Hepatocyte (in vitro differentiated cells): ENCODE measurements around the gene CCDC102A. TPM values are rescaled to one million over a fixed set of nuclear protein-coding genes. Genes with fewer than 3 reads are reported as not detected.

Experiments used
- DNase-seq: peaks from one replicate; pipeline ENCODE4 v3.0.0-alpha.2; 2016; ENCODE audit warnings: low spot score
- H2AFZ ChIP-seq: fragments of 200-600 bp; sonication (generic); 2 replicates; pipeline ENCODE4 v1.6.0; 2016; ENCODE audit warnings: antibody characterized with exemption, mild to moderate bottlenecking
- H3K27ac ChIP-seq: fragments of 200-600 bp; sonication (generic); 2 replicates; pipeline ENCODE4 v1.5.1; 2016; ENCODE audit warnings: mild to moderate bottlenecking
- H3K27me3 ChIP-seq: fragments of 200-600 bp; sonication (generic); 2 replicates; pipeline ENCODE4 v1.6.1; 2016
- H3K36me3 ChIP-seq: fragments of 200-600 bp; sonication (generic); replicated peaks from 2 replicates; pipeline ENCODE4 v1.5.1; 2016; ENCODE audit warnings: low read depth; ENCODE audit not compliant: insufficient read depth
- H3K4me1 ChIP-seq: fragments of 200-600 bp; sonication (generic); 2 replicates; pipeline ENCODE4 v1.5.1; 2016; ENCODE audit warnings: mild to moderate bottlenecking, moderate library complexity; ENCODE audit not compliant: insufficient read depth
- H3K4me2 ChIP-seq: fragments of 200-600 bp; sonication (generic); 2 replicates; pipeline ENCODE4 v1.6.0; 2016
- H3K4me3 ChIP-seq: fragments of 200-600 bp; sonication (generic); 2 replicates; pipeline ENCODE4 v1.5.1; 2016; ENCODE audit warnings: mild to moderate bottlenecking
- H3K79me2 ChIP-seq: fragments of 200-600 bp; sonication (generic); 2 replicates; pipeline ENCODE4 v1.6.0; 2017; ENCODE audit warnings: mild to moderate bottlenecking
- H3K9me2 ChIP-seq: fragments of 200-600 bp; sonication (generic); replicated peaks from 2 replicates; pipeline ENCODE4 v1.6.0; 2017; ENCODE audit warnings: mild to moderate bottlenecking; ENCODE audit not compliant: insufficient read depth
- H3K9me3 ChIP-seq: fragments of 200-600 bp; sonication (generic); 2 replicates; pipeline ENCODE4 v1.5.1; 2016; ENCODE audit warnings: low read depth, mild to moderate bottlenecking
- H4K20me1 ChIP-seq: fragments of 200-600 bp; sonication (generic); 2 replicates; pipeline ENCODE4 v1.6.0; 2016; ENCODE audit warnings: mild to moderate bottlenecking; ENCODE audit not compliant: insufficient read depth, poor library complexity, severe bottlenecking
- EZH2 ChIP-seq: fragments of 200-600 bp; sonication (generic); IDR thresholded peaks from 2 replicates; pipeline ENCODE4 v1.6.1; 2016; ENCODE audit warnings: antibody characterized with exemption, mild to moderate bottlenecking, borderline replicate concordance
- EZH2phosphoT487 ChIP-seq: fragments of 200-600 bp; sonication (generic); IDR thresholded peaks from one replicate; pipeline ENCODE4 v1.6.1; 2018; ENCODE audit warnings: antibody characterized with exemption, mild to moderate bottlenecking, low read depth, moderate library complexity; ENCODE audit not compliant: unreplicated experiment, severe bottlenecking
- WGBS: methylation state at CpG from one replicate; pipeline ENCODE4 v1.1.6; 2016; ENCODE audit warnings: low lambda C conversion rate; ENCODE audit errors: missing lambda C conversion rate; 5-methylcytosine and 5-hydroxymethylcytosine counted together
- polyA plus RNA-seq: library from polyadenylated mRNA; unstranded; fragments of >200 nt; fragmentation: Nextera tagmentation; extraction: Ambion mirVana; gene quantifications from 2 replicates; pipeline ENCODE4 v1.2.1, GENCODE V29; 2016
- total RNA-seq: library from RNA; depleted of rRNA; stranded (reverse); fragments of >200 nt; gene quantifications from 2 replicates; pipeline ENCODE4 v1.2.3, GENCODE V29; 2014
- TF ChIP-seq, protein P1 (sequence below): fragments of 200-600 bp; sonication (generic); IDR thresholded peaks from 2 replicates; pipeline ENCODE4 v1.5.1; 2016; ENCODE audit warnings: antibody characterized with exemption, mild to moderate bottlenecking; ENCODE audit not compliant: poor library complexity

Gene CCDC102A
- total and polyA plus RNA-seq, 2 experiments from 2014 or later = 11.4 to 17.2 TPM

DNA sequence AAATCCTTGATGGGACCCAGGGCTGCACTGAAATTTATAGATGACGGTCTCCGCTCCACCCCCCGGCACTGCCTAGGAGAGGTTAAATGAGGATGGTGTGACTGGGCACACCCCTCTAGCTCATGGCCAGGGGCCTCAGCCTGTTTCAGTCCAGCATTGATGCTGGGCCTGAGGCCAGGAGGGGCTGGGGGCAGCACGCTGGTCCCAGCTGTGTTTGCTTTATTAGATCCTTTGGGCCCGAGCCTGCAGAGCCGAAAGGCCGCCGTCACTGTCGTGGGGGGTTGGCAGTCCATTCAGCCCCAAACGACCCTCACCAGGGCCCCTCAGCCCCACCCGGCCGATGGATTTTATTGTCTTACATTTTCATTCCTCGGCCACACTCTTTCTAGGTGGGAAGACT is 39.2 kb downstream of the CCDC102A start:
- no peak overlapping the region for H3K4me3 ChIP-seq
- TF ChIP-seq, protein P1, sequence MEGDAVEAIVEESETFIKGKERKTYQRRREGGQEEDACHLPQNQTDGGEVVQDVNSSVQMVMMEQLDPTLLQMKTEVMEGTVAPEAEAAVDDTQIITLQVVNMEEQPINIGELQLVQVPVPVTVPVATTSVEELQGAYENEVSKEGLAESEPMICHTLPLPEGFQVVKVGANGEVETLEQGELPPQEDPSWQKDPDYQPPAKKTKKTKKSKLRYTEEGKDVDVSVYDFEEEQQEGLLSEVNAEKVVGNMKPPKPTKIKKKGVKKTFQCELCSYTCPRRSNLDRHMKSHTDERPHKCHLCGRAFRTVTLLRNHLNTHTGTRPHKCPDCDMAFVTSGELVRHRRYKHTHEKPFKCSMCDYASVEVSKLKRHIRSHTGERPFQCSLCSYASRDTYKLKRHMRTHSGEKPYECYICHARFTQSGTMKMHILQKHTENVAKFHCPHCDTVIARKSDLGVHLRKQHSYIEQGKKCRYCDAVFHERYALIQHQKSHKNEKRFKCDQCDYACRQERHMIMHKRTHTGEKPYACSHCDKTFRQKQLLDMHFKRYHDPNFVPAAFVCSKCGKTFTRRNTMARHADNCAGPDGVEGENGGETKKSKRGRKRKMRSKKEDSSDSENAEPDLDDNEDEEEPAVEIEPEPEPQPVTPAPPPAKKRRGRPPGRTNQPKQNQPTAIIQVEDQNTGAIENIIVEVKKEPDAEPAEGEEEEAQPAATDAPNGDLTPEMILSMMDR = no peak
- TF ChIP-seq EZH2 (no peak), EZH2phosphoT487 (no peak)
- no peaks in the 10 kb centered on the region for H3K79me2 ChIP-seq
- H3K4me1 ChIP-seq = peaks cover 10% of the 10 kb centered on the region
- H3K27ac ChIP-seq = no peak overlapping the region
- 53% methylated on average over 13 of the region's 13 CpGs for WGBS
- no peaks in the 10 kb centered on the region for H3K27me3 ChIP-seq
- H3K4me2 ChIP-seq = no peak overlapping the region
- H2AFZ ChIP-seq = no peak overlapping the region
- no peaks in the 10 kb centered on the region for H3K9me2 ChIP-seq
- H3K36me3 ChIP-seq = no peaks in the 10 kb centered on the region
- DNase-seq = peak; percentile 16
- H4K20me1 ChIP-seq = no peaks in the 10 kb centered on the region
- no peaks in the 10 kb centered on the region for H3K9me3 ChIP-seq

DNA sequence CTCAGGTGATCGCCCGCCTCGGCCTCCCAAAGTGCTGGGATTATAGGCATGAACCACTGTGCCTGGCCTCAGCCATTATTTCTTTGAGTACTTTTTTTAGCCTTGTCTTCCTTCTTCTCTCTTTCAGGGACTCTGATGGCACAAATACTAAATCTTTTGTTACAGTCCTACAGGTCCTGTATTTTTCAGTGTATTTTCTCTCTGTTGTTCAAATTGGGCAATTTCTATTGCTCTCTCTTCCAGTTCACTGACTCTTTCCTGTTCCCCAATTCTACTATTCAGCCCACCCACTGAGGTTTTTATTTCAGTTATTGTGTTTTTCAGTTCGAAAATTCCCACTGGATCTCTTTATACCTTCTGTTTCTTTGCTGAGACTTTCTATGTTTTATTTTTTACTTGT is 42.6 kb downstream of the CCDC102A start:
- no peaks in the 10 kb centered on the region for H4K20me1 ChIP-seq
- no peak for DNase-seq
- H3K36me3 ChIP-seq = no peaks in the 10 kb centered on the region
- H2AFZ ChIP-seq = no peak overlapping the region
- H3K4me3 ChIP-seq = no peak overlapping the region
- H3K27ac ChIP-seq = no peak overlapping the region
- H3K9me2 ChIP-seq = no peaks in the 10 kb centered on the region
- H3K27me3 ChIP-seq = no peaks in the 10 kb centered on the region
- no peak for TF ChIP-seq EZH2phosphoT487
- TF ChIP-seq EZH2 = no peak
- TF ChIP-seq, protein P1 = no peak
- no peaks in the 10 kb centered on the region for H3K9me3 ChIP-seq
- H3K4me1 ChIP-seq = no peaks in the 10 kb centered on the region
- WGBS = 93% methylated on average over 4 of the region's 4 CpGs
- no peak overlapping the region for H3K4me2 ChIP-seq
- no peaks in the 10 kb centered on the region for H3K79me2 ChIP-seq

DNA sequence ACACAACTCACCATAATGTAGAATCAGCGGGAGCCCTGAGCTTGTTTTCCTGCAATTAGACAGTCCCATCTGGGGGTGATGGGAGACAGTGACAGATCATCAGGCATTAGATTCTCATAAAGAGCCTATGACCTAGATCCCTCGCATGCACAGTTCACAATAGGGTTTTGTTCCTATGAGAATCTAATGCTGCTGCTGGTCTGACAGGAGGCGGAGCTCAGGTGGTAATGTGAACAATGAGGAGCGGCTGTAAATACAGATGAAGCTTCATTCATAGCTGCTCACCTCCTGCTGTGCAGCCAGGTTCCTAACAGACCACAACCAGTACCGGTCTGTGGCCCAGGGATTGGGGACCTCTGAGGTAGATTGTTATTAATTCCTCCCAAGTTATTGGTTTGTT is 47.1 kb downstream of the CCDC102A start:
- H3K4me1 ChIP-seq = peaks cover 22% of the 10 kb centered on the region
- H3K27ac ChIP-seq = no peak overlapping the region
- no peaks in the 10 kb centered on the region for H3K36me3 ChIP-seq
- WGBS = 96% methylated on average over 5 of the region's 5 CpGs
- no peak overlapping the region for H3K4me3 ChIP-seq
- H4K20me1 ChIP-seq = no peaks in the 10 kb centered on the region
- H3K9me2 ChIP-seq = no peaks in the 10 kb centered on the region
- no peaks in the 10 kb centered on the region for H3K27me3 ChIP-seq
- H3K79me2 ChIP-seq = peaks cover 23% of the 10 kb centered on the region
- H3K4me2 ChIP-seq = no peak overlapping the region
- H3K9me3 ChIP-seq = no peaks in the 10 kb centered on the region
- no peak overlapping the region for H2AFZ ChIP-seq
- TF ChIP-seq, protein P1 = no peak
- TF ChIP-seq EZH2phosphoT487 (no peak), EZH2 (no peak)
- no peak for DNase-seq
